OCI-LY7 (cell line): Measurements from ENCODE around the gene ZNF557. TPM values are rescaled to one million over a fixed set of nuclear protein-coding genes. Genes with fewer than 3 reads are reported as not detected.
A peak's percentile ranks its signal among the peaks of the same experiment; 100 is the strongest.
"Not testable (repeated sequence)": the region's sequence is repeated elsewhere in the genome, so short reads cannot be mapped to it uniquely, and the experiment has no call there.

Experiments used
- Bru-seq: library from RNA; stranded (reverse); fragments of 400-500 nt; gene quantifications from one replicate; lab custom pipeline; 2021; lab: Mats Ljungman, UMichigan
- BruChase-seq, 2 experiments: library from RNA; stranded (reverse); fragments of 400-500 nt; gene quantifications; one replicate each; lab custom pipeline; 2021; lab: Mats Ljungman, UMichigan
- BruUV-seq: library from RNA; stranded (reverse); fragments of 400-500 nt; replicated peaks from 2 replicates; lab custom pipeline; 2021; lab: Mats Ljungman, UMichigan
- CTCF ChIA-PET: fragments of 300-600 bp; sonication (Branson Sonifier 250); formaldehyde crosslinking; loops from one replicate; lab custom pipeline; 2022; ENCODE audit warnings: antibody characterized with exemption; ENCODE audit not compliant: unreplicated experiment; lab: Charles Lee
- POLR2A ChIA-PET: fragments of 300-600 bp; sonication (Branson Sonifier 250); formaldehyde crosslinking; loops from one replicate; lab custom pipeline; 2022; ENCODE audit warnings: antibody characterized with exemption; lab: Charles Lee
- DNase-seq: peaks from one replicate; pipeline ENCODE4 v3.0.0-alpha.2; 2015; ENCODE audit warnings: low spot score
- H2AFZ ChIP-seq: fragments of 200-600 bp; sonication (generic), shearing (Covaris generic); 2 replicates; pipeline ENCODE4 v1.6.1; 2014; ENCODE audit warnings: mild to moderate bottlenecking, antibody characterized with exemption, low read length, moderate library complexity
- H3K27ac ChIP-seq: fragments of 200-600 bp; sonication (generic); 2 replicates; pipeline ENCODE4 v1.5.1; 2014; ENCODE audit warnings: mixed run types, low read depth, mild to moderate bottlenecking, moderate library complexity, low read length, inconsistent platforms; ENCODE audit not compliant: poor library complexity, severe bottlenecking
- H3K36me3 ChIP-seq: fragments of 200-600 bp; sonication (generic); 2 replicates; pipeline ENCODE4 v1.6.1; 2014; ENCODE audit warnings: mild to moderate bottlenecking, antibody characterized with exemption, low read length, moderate library complexity, mixed read lengths; ENCODE audit not compliant: insufficient read depth
- H3K4me1 ChIP-seq: fragments of 200-600 bp; sonication (generic); 2 replicates; pipeline ENCODE4 v1.5.1; 2014; ENCODE audit warnings: mild to moderate bottlenecking, low read length; ENCODE audit not compliant: insufficient read depth, poor library complexity, severe bottlenecking
- H3K4me2 ChIP-seq: fragments of 200-600 bp; sonication (generic); 2 replicates; pipeline ENCODE4 v1.6.1; 2014; ENCODE audit warnings: mild to moderate bottlenecking, low read length
- H3K4me3 ChIP-seq: fragments of 200-600 bp; sonication (generic); 2 replicates; pipeline ENCODE4 v1.5.1; 2014; ENCODE audit warnings: mild to moderate bottlenecking, low read depth, low read length; ENCODE audit not compliant: poor library complexity, severe bottlenecking
- H3K79me2 ChIP-seq: fragments of 200-600 bp; sonication (generic); 2 replicates; pipeline ENCODE4 v1.6.1; 2016; ENCODE audit warnings: low read depth, mild to moderate bottlenecking, low read length, moderate library complexity, mixed read lengths; ENCODE audit not compliant: insufficient read depth
- H3K9me2 ChIP-seq: fragments of 200-600 bp; sonication (generic); 2 replicates; pipeline ENCODE4 v1.6.1; 2016; ENCODE audit warnings: mild to moderate bottlenecking, low read length, mixed read lengths; ENCODE audit not compliant: insufficient read depth
- H3K9me3 ChIP-seq: fragments of 200-600 bp; sonication (generic); 2 replicates; pipeline ENCODE4 v1.6.1; 2014; ENCODE audit warnings: mild to moderate bottlenecking, mixed run types, low read length, mixed read lengths
- H4K20me1 ChIP-seq: fragments of 200-600 bp; sonication (generic); 2 replicates; pipeline ENCODE4 v1.6.1; 2014; ENCODE audit warnings: mild to moderate bottlenecking, antibody characterized with exemption, low read length, moderate library complexity, mixed read lengths; ENCODE audit not compliant: insufficient read depth
- EZH2phosphoT487 ChIP-seq: fragments of 200-600 bp; sonication (generic); IDR thresholded peaks from 2 replicates; pipeline ENCODE4 v1.6.1; 2018; ENCODE audit warnings: low read depth, borderline replicate concordance, mild to moderate bottlenecking, mixed run types, antibody characterized with exemption, low read length, moderate library complexity, mixed read lengths
- intact Hi-C: fragments of 100-400 bp; cut with micrococcal nuclease; formaldehyde crosslinking; loops from one replicate; pipeline ENCODE4 v1.10.0; 2022; ENCODE audit not compliant: unreplicated experiment
- long read RNA-seq: library from polyadenylated mRNA; stranded (forward); transcript quantifications from one replicate; pipeline ENCODE4 v2.0.0, GENCODE V29; 2022
- total RNA-seq, 2 experiments: library from RNA; depleted of rRNA in 1 of 2; stranded (reverse); fragments of >200 nt in 1 of 2; shearing (Covaris generic) in 1 of 2; gene quantifications; 2 replicates each; pipeline ENCODE4 v1.2.3, GENCODE V29; 2014 to 2022
- TF ChIP-seq, protein P1 (sequence below): fragments of 200-600 bp; sonication (generic); conservative IDR thresholded peaks from 2 replicates; pipeline ENCODE4 v1.5.1; 2014; ENCODE audit warnings: mild to moderate bottlenecking, antibody characterized with exemption, low read length, moderate library complexity, mixed read lengths

ZNF557 gene
- total RNA-seq (2014; rRNA removed; shearing (Covaris generic)) (12.0 and 18.0 TPM in 2 replicates), total RNA-seq (2022) (16.1 and 18.2 TPM in 2 replicates), Bru-seq, nascent RNA (percentile 76 among the genes with signal in this experiment), BruChase-seq, experiment 1, labeled RNA remaining after a 6-hour chase (percentile 71 among the genes with signal in this experiment), BruChase-seq, experiment 2, labeled RNA remaining after a 2-hour chase (percentile 74 among the genes with signal in this experiment)
- long read RNA-seq, partial matches to known transcripts: 0 of 9 reads
- long read RNA-seq, other reads (novel, unspliced or antisense): 7 of 9 reads

DNA sequence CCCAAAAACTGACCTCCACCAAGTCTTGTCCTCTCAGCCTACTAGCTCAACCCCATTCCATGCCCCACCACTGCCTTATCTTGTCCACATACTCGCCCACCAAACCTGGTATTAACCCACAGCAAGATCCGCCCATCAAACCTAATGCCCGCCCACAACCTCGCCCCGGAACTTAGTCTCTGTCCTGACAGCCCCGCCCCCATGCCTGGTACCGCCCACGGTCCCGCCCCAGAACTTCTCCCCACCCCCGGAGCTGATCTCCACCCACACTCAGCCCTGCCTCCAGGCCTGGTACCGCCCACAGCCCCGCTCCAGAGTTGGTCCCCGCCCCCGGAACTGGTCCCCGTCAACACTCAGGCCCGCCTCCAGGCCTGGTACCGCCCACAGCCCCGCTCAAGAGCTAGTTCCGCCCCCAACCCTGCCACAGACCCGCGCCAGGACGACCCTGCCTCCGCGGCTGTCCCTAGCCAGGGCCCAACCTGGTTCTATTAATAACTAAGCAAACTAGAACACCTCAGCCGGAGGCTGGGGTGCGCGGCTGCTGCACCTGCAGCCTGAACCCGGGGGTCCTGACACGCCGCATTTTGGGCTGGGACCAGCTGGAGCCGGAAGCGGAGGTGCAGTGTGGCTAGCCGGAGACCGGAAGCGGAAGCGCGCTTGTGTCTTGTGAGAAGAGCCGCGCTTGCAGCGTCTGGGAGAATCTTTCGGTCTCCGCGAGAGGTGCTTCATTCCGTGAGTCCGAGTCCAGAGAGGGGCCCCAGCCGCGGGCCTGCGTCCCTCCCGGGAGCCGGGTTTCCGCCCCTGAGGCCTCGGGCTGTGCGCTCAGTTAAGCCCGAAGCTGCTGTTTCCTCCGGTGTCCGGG lies at the start of gene ZNF557:
ZNF557 (plus strand) TSS at position 662 of the 862 bp plus-strand sequence. CDS start 5,372 bp downstream, outside the sequence.
- peak within 1 kb of the TSS; percentile 75 for H3K27ac ChIP-seq
- peaks cover 32% of the 10 kb centered on the region for H3K36me3 ChIP-seq
- CTCF ChIA-PET: no interaction called here
- H3K4me1 ChIP-seq: peaks cover 16% of the 10 kb centered on the region
- no peak for TF ChIP-seq EZH2phosphoT487
- TF ChIP-seq, protein P1, sequence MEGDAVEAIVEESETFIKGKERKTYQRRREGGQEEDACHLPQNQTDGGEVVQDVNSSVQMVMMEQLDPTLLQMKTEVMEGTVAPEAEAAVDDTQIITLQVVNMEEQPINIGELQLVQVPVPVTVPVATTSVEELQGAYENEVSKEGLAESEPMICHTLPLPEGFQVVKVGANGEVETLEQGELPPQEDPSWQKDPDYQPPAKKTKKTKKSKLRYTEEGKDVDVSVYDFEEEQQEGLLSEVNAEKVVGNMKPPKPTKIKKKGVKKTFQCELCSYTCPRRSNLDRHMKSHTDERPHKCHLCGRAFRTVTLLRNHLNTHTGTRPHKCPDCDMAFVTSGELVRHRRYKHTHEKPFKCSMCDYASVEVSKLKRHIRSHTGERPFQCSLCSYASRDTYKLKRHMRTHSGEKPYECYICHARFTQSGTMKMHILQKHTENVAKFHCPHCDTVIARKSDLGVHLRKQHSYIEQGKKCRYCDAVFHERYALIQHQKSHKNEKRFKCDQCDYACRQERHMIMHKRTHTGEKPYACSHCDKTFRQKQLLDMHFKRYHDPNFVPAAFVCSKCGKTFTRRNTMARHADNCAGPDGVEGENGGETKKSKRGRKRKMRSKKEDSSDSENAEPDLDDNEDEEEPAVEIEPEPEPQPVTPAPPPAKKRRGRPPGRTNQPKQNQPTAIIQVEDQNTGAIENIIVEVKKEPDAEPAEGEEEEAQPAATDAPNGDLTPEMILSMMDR: no peak
- H2AFZ ChIP-seq: peak within 1 kb of the TSS; percentile 77
- peak; percentile 98 for DNase-seq
- H4K20me1 ChIP-seq: no peaks in the 10 kb centered on the region
- no peaks in the 10 kb centered on the region for H3K9me2 ChIP-seq
- no peaks in the 10 kb centered on the region for H3K9me3 ChIP-seq
- intact Hi-C loops: no loop called here
- BruUV-seq: no TSS peak
- POLR2A ChIA-PET: interaction anchor here (0.6 to 1.3 kb wide), 5 partner anchors 30 to 1564 kb away, joined by 3 to 6 read pairs (median 3); partner anchors contain the start of gene PNPLA6
- H3K4me3 ChIP-seq: peak within 1 kb of the TSS; percentile 94
- H3K4me2 ChIP-seq: peak within 1 kb of the TSS; percentile 92
- peaks cover 19% of the 10 kb centered on the region for H3K79me2 ChIP-seq

DNA sequence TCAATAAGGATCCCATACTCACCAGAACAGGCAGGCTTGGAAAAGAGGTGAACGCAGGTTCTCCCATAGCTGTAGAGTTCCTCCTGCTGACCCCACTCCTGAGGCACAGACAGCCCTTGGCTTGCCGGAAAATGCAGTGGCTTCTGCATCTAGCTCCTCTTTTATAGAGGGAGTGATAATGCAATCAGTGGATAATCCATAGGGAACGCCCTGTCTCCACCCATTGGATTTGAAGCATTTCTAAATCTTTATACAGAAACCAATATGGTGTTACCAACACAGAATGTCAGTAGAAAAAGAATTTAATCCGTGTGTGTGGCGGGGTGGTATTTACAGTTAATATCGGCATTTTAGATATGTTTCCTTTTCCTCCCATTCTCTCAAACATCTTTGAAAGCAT lies 48.2 kb upstream of the ZNF557 start, which contains the start of gene MBD3L2B:
MBD3L2B (minus strand) TSS at position 101 of the 400 bp plus-strand sequence; CDS start at position 67, 34 bp downstream.
- intact Hi-C loops, H3K4me1 ChIP-seq, H3K36me3 ChIP-seq, H3K79me2 ChIP-seq, DNase-seq, H3K9me3 ChIP-seq, CTCF ChIA-PET, H4K20me1 ChIP-seq, H3K4me2 ChIP-seq, BruUV-seq, POLR2A ChIA-PET, H2AFZ ChIP-seq, H3K4me3 ChIP-seq, H3K27ac ChIP-seq, H3K9me2 ChIP-seq: not testable (repeated sequence)

DNA sequence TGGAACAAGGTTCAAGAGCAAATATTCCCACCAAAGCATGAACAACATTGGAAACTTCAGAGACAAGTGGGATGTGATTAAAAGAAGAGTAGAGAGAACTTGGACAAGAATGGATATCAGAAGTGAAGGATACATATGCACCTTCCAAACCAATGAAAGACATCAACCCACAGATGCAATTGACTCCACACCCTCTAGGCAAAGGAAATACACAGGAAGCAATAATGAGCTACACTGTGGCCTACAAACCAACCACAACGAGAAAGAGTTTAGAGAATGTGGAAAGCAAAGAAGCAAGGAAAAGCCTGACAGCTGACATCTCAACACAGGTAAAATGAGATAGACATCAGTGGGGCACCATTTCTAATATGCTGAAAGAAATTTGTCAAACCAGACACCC lies 40.7 kb upstream of the ZNF557 start:
- H3K27ac ChIP-seq, POLR2A ChIA-PET, intact Hi-C loops, H3K9me2 ChIP-seq, H3K9me3 ChIP-seq, H3K4me2 ChIP-seq, H3K36me3 ChIP-seq, BruUV-seq, H3K79me2 ChIP-seq, H3K4me3 ChIP-seq, H4K20me1 ChIP-seq, DNase-seq, H2AFZ ChIP-seq, CTCF ChIA-PET, H3K4me1 ChIP-seq: not testable (repeated sequence)

DNA sequence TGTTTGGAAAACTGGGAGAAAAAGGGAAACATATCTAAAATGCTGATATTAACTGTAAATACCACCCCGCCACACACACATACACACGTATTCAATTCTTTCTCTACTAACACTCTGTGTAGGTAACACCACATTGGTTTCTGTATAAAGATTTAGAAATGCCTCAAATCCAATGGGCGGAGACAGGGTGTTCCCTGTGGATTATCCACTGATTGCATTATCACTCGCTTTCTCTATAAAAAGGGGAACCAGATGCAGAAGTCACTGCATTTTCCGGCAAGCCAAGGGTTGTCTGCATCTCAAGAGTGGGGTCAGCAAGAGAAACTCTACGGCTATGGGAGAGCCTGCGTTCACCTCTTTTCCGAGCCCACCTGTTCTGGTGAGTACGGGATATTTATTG lies 39.2 kb upstream of the ZNF557 start, which contains the start of gene MBD3L5:
MBD3L5 (plus strand) TSS at position 301 of the 400 bp plus-strand sequence; CDS start at position 335, 34 bp downstream.
- BruUV-seq, H3K4me1 ChIP-seq, H3K79me2 ChIP-seq, CTCF ChIA-PET, H3K4me2 ChIP-seq, H4K20me1 ChIP-seq, H3K36me3 ChIP-seq, H3K27ac ChIP-seq, POLR2A ChIA-PET, H2AFZ ChIP-seq, H3K9me3 ChIP-seq, H3K9me2 ChIP-seq, DNase-seq, intact Hi-C loops, H3K4me3 ChIP-seq: not testable (repeated sequence)

DNA sequence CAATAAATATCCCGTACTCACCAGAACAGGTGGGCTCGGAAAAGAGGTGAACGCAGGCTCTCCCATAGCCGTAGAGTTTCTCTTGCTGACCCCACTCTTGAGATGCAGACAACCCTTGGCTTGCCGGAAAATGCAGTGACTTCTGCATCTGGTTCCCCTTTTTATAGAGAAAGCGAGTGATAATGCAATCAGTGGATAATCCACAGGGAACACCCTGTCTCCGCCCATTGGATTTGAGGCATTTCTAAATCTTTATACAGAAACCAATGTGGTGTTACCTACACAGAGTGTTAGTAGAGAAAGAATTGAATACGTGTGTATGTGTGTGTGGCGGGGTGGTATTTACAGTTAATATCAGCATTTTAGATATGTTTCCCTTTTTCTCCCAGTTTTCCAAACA lies 29.4 kb upstream of the ZNF557 start, which contains the start of gene MBD3L4:
MBD3L4 (minus strand) TSS at position 101 of the 400 bp plus-strand sequence; CDS start at position 66, 35 bp downstream.
- CTCF ChIA-PET, H3K27ac ChIP-seq, POLR2A ChIA-PET: not testable (repeated sequence)

More for the DNA sequence above, 29.4 kb upstream of the ZNF557 start, which contains the start of gene MBD3L4:
- H3K4me1 ChIP-seq, DNase-seq, H3K36me3 ChIP-seq, H3K4me3 ChIP-seq, H3K79me2 ChIP-seq, H3K9me3 ChIP-seq, H3K9me2 ChIP-seq, H3K4me2 ChIP-seq, H2AFZ ChIP-seq, intact Hi-C loops, H4K20me1 ChIP-seq, BruUV-seq: not testable (repeated sequence)
